CD4-positive, alpha-beta T cell treated with Interleukin-17A for 4 hours (primary cell): ENCODE measurements around the gene CEP72.
"Not testable (repeated sequence)": the region's sequence is repeated elsewhere in the genome, so short reads cannot be mapped to it uniquely, and the experiment has no call there.

Experiments
- DNase-seq: peaks from one replicate; pipeline ENCODE4 v3.0.0-alpha.2; 2020; ENCODE audit warnings: mixed read lengths

The CEP72 gene

DNA sequence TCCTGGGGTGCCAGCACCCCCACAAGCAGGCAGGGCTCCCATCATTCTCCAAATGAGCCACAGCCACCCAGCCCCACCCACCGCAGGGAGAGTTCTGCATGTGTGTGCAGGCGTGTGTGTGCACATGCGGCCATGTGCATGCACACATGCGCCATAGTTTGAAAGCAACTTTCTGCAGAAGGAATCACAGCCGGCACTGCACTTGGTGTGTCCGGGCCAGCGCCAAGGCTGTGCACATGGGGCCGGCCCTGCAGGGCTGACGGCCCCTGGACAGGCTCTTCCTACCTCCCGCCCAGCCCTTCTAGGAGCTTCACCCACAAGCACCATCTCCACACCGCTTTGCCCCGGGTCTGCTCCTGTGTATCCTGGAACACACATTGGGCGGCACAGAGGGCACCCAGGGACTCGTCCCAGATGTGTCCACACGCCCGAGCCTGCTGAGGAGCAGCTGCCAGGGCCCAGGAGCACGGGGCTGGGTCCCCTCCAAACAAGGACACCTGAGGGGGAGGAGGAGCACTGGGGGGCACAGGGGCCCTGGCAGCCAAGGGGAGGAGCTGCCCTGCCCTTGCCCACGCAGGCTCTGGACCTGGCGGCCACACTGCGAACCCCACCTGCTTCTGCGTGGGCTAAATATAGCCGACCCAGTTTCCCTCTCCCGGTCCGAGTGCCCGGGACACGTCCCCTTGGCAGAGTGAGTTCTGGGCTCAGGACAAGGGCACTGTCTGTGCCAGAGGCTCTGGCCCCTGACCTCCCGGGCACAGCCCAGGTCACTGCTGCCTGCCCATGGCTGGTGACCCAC, 61.9 kb downstream of the CEP72 start:
- DNase-seq: no peak

DNA sequence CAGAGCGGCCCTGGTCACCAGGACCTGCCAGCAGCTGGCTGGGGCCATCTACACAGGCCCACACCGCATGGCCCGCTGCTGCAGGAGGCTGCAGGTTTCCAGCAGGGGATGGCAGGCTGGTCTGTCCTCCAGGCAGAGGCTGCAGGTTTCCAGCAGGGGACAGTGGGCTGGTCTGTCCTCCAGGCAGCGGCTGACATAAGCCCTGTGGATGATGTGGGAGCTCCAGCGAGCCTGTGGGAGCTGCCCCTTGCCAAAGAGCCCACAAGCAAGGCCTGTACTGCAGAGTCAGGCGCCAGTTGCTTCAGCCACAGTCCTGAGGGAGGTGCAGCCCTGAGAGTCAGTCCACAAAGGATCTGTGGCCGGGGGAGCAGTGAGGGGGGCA, 62.5 kb downstream of the CEP72 start:
- no peak for DNase-seq

DNA sequence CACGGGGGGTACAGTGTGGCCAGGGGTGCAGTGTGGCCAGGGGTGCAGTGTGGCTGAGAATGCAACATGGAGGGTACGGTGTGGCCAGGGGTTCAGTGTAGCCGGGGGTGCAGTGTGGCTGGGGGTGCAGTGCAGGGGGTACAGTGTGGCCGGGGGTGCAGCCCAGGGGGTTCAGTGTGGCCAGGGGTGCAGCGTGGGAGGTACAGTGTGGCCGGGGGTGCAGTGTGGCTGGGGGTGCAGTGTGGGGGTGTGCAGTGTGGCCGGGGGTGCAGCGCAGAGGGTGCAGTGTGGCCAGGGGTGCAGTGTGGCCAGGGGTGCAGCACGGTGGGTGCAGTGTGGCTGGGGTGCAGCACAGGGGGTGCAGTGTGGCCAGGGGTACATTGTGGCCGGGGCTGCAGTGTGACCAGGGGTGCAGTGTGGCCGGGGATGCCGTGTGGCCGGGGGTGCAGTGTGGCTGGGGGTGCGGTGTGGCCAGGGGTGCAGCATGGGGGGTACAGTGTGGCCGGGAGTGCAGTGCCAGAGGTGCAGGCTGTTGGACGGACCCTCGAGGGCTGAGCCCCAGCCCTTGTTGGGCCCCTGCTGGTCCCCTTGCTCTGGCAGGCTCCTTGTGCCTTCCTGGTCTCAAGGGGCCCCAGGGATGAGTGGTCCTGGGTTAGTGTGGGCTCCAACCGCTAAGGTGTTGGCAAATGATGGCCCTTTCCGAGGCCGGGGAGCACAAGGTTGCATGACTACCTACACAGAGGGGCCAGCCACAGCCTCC, 63.2 kb downstream of the CEP72 start:
- DNase-seq: no peak

DNA sequence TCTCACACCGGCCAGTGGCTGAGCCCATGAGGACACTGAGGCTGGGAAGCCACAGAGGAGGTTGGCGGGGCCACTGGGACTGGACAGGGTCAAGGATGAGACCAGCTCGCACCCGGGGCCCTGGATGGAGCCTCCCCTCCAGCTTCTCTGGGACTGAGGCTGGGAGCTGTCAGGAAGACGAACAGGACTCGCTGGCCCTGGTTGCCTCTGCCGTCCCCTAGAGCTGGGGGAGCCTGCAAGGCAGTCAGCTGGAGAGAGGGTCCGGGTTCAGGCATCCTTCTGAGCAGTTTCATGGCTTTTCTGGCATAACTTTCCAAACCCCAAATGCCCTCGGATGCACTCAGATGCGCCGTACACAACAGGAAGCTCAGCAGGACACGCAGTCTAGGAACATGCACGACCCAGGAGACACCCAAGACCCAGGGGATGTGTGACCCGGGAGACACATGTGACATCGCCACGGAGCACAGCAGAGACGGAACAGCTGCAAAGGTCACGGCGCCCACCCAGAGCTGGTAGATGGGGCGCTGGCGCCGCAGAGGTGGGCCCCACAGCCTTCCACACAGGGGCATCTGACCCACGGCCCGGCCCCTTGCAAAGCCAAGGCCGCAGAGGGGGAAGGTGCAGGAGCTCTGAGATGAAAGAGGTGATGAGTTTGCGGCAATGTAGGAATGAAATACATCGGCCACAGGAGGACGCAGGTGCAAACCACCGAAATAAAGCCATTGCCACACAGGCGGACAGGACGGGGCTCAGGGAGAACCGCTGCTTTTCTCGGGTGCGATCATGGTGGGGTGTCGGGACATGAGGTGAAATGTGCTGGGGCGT, 63.9 kb downstream of the CEP72 start:
- no peak for DNase-seq

DNA sequence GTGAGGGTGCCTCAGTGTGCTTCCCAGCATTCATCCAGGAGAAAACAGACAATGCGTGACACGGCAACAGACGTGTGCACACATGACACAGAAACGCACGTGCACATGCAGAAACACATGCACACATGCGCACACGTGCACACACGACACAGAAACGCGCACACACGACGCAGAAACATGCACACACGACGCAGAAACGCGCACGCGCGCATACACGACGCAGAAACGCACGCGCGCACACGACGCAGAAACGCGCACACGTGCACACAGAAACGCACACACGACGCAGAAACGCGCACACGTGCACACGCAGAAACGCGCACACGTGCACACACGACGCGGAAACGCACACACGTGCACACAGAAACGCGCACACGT, 64.5 kb downstream of the CEP72 start:
- DNase-seq: no peak

DNA sequence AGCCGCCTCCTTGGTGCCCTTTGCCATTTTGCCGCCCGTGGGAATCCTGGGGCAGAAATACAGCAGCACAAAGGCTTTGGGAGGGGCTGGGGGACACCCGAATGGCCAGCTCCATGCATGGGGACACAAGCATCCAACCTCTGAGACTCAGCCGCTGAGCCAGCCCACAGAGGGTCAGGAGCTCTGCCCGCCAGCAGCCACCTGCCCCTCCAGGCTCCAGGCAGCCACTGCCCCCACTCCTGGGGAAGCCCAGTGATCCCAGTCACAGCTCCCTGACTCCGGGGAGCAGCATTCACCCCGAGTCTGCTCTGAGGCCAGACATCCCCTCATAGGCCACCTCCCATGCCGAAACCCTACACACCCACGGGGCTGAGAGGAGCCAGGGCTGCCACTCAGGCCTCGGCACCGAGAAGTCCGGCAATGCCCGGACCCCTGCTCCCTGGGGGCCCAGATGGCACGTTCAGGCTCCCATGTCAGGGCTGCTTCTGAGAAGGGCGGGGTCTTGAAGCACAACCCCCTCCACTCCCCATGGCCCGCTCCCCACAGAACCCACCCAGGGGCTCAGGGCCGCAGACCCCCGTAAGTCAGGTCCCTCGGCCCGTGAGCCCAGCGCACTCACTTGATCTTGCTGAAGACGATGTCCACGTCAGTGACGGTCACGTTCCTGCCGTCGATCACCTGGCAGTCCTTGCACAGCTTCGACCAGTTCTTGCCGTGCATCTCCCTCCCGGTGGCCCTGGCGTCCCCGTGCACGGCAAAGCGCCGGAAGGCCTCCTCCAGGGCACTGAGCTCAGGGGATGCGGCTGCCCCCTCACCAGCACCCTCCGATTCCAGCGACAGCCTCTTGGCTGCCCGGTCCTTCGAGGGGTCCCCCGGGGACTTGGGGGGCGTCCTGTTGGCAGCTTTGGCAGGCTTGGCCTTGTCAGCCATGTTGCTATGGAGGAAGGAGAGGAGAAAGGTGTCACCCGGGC, 65.3 kb downstream of the CEP72 start:
- no peak for DNase-seq

DNA sequence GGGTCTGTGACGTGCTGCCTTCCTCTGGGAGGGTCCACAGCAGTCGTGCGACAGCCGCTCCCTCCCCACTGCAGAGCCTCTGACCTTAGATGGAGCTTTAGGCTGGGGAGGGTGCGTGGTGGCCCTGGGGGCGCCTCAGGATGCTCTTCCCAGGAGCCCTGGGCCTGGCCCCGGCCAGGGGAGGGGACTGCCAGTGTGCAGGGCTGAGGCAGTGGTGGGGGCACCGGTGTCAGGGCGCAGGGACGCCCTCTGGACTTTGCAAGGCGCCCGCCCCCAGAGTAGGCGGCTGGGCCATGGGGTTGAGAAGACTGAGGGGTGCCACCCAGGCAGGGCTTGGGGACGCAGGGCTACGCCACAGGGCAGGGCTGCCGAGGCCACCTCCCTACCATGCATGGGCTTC, 66.4 kb downstream of the CEP72 start:
- not testable (repeated sequence) for DNase-seq

DNA sequence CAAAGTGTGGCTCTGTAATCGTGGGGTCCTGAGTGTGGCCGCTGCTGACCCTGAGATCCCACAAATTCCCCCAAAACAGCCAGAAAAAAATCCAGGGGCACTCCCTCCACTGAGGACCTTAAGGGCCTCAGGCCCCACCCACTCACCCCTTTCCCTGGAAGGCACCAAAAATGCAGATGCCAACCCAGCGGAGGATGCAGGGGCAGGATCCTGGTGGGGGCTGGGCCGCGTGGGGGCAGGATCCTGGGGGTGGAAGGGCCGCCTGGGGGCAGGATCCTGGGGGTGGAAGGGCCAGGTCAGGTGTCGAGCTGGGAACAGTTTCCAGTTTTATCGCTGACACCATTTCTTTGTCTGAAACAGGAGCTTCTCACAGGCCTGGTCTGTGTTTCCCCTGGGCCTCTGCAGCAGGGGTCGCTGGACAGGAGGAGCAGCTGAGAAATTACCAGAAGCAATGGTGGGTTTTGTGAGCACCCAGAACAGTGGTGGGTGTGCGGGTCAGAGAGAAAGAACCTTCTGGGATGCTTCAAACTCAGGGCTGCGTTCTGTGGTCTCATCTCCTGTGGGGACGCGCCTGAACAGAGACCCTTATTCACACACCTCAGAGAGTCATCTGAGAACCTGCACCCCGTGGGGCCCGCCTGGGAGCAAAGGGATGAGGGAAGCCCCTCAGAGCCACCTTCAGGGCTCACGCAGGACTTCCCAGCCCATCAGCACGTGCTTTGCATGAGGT, 67.2 kb downstream of the CEP72 start:
- not testable (repeated sequence) for DNase-seq

DNA sequence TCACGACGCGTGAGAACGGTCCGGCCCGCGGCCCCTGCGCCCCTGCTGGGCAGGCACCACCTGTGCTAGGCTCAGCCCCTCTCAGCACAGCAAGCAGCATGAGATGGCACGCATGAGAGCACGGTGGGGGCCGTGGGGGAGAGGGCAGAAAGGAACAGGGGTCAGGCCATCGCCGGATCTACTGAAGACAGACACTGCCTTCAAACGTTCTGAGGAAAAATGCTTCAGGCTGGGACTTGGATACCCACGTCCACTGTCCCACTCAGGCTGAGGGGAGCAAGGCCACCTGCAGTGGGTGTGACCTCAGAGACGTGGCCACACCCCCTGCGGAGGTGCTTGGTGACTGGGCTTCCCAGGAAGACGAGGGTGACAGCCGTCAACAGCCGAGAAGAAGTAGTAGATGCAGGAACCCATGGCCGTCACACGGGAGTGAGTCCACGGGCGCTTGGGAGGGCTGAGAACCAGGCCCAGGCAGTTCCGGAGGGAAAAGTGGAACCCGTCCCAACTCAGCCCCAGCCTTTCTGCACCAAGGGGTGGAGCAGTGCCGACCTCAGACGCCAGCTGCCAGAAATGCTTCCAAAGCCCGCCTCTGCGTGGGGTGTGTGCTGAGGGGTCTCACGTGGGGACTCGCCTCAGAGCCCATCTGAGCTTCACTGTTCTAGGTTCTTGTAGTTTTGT, 68.1 kb downstream of the CEP72 start:
- not testable (repeated sequence) for DNase-seq

DNA sequence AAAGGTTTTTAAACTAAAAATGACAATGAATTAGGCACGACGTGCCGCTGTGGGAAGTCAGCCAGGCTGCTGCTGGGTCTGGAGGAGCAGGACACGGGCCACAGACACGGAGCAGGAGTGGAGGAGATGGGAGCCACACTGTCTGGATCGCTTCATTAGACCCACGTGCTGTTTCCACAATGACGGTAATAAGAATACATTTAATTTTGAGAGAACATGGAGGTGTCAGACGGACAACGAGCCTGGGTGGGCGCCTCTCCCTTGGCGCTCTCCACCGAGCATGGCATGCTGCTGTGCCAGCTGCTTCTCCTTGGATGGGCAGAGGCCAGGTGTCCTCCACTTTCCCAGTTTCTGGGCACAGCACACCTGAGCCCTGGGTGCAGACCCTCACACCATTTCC, 68.7 kb downstream of the CEP72 start:
- DNase-seq: not testable (repeated sequence)

DNA sequence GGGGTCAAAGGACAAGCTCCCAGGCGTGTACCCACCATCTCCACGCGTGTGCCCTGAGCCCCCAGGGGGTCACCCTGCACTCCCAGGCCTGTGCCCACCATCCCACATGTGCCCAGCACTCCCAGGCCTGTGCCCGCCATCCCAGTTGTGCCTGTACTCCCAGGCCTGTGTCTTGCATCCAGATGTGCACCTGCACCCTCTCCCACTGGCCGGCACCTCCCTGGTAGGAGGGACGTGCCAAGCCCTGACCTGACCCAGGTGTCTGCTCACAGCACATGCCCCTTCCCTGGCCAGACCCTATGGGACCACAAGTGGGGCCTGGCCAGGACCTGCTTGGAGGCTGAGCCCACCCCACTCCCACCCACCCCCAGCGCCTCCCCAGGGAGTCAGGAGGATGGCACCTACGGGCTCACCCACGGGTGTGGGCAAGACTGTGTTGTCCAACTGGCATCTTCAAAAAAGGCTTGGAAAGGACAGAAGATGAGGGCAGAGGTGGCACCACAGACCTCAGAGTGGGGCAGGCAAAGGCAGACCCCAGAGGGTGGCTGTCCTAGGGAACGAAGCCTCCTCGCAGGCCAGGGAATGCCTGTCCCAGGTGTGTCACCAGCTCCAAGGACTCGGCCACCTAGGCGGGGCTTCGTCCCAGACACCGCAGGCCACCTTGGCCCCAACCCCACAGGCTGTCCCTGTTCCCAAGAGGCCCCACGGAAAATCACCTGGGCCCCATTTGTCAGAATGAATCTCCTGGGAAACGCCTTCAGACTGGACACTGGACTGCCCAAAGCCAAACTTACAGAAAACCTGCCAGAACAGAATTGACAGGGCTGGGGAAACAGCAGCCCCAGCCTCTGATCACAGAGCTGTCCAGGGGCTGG, 69.4 kb downstream of the CEP72 start:
- not testable (repeated sequence) for DNase-seq

DNA sequence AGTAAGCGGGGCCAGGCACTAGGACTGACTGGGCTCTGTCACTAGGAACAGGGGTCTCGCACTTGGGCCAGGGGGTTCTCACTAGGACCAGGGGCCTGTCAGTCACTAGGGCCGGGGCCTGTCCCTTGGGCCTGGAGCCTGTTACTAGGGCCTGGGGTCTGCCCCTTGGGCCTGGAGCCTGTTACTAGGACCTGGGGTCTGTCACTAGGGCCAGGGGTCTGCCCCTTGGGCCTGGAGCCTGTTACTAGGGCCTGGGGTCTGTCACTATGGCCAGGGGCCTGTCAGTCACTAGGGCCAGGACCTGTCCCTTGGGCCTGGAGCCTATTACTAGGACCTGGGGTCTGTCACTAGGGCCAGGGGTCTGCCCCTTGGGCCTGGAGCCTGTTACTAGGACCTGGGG, 70.1 kb downstream of the CEP72 start:
- DNase-seq: not testable (repeated sequence)

DNA sequence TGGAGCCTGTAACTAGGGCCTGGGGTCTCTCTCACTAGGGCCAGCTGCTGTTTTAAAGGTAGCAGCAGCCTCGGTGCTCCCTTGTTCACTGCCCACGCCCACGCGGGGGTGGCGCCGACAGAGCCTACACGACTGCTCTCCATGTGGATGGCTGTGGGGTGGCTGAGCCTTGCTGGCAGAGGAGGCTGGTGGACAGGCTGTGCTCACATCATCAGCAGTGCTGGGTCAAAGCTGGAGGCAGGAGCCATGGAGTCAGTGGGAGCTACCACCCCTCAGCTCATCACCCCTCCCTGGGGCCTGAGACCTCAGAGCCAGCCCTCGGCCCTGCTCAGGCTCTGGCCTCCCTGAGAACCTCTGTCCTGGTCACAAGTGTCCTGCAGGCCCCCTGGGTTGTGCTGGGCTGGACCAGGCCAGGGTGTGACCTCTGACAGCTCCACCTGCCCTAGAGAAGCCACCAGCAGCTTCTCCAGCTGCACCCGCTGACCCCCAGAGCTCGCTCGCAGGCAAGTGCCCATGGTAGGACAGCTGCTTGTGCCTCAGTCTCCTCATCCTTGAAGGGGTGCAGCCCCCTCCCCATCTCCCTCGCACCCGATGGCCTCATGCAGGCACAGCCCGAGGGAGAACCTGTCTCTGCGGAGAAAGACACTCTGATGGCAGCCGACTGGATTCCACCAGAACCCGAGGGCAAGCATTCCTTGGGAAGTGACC, 70.7 kb downstream of the CEP72 start:
- not testable (repeated sequence) for DNase-seq

DNA sequence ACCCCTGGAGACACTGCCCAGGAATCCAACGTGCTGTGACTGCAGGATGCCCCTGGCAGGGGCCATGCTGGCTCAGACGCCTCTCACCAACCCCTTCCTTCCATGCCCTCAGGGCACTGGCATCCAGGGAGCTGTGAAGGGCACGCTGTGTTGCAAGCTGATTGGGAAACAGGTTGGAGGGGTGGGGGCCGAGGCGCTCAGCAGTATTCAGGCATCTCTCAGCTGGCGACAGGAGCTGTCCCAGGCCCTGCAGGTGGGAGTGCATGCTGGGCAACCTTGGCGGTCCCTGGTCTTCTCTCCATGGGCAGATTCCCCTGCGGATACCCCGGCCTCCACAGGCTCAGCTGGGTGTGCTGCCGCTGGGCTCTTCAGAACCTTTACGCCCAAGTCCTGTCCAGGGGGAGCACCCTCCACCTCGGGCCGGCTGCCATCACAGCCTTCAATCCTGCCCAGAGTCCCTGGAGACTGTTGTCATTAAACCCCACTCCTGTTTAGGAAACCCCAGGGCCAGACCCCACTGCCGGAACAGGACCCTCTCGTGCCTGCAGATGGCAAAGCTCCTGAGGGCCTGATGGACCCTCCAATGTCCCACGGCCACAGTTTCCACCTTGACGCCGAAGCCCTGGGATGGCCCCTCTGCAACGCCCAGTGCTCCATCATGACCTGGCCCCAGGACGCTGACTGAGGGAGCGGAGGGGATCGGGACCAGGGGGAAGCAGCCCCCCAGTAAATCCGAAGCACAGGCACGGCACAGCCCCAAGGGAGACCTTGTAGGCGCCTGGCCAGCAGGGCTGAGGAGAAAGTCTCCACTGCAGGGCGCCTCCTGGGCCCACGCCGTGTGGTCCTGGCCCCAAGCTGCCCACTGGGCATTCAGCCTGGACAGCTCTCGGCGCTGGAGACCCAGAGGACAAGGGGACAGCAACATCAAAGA, 71.7 kb downstream of the CEP72 start:
- no peak for DNase-seq

DNA sequence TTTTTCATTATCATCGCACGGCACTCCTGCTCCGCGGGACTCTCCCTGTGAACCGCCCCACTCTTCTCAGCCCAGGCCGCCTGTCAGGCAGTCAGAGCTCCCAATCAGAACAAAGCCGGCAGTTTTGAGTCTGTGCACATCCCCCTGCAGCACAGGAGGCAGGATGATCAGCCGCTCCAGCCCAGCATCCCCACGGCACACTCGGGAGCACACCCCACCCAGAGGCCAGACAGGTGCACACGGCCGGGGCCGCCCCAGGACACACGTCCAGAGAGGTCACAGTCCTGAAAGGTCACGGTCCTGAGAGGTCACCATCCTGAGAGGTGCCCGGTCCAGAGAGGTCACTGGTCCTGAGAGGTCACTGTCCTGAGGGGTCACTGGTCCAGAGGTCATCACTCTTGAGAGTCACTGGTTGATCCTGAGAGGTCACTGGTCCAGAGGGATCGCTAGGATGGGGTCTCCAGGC, 72.6 kb downstream of the CEP72 start:
- DNase-seq: no peak

DNA sequence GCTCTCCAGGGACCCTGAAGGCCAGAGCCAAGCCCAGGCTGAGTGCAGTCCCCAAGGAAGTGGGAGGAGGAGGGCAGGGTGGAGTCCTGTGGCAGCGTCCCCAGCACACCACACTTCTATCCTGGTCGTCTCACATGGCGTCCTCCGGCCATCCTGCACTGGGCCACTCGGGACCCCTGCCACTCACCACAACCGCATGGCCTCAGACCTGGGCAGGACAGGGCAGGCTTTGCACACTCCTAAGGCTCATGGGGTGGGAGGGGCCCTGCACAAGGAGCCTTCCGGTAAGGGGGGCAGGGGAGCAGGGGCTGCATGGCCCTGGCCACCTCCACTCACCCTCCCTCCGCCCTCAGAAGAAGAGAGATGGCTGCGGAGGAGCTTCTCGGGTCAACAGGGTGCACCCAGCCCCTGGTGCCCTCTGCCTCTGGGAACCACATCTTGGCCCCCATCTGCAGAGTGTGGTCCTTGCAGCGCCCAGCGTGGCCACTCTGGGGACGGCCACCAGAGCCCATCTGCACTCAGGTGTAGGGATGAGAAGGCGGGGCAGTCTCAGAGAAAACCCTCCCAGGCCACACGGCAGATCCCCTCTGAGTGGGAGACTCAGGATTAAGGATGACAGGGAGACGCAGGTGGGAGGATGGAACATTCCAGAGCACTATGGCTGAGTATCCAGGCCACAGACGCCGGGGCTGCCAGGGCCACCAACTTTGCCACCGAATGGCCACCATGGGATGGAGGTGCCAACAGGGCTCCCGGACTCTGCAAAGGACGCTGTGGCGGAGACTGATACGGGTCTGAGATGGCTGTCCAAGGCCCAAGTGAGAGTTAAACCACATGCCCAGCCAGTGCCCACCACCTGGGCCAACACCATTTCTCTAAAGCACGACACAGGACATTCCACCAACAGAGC, 73.4 kb downstream of the CEP72 start:
- DNase-seq: no peak

DNA sequence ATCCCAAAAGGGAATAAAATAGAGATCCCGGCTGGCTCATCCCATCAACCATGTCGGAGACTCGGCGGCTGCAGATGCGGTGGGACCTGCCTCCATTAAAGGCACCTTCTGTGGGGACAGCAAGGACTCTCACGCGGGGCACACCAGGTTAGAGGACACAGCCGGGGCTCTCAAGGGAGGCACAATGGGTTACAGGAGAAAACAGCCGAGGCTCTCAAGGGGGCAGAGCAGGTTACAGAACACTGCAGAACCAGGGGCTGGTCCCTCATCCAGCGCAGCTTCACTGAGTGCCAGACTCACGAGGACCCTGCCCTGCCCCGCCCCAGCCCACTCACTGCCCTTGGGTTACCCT, 74.0 kb downstream of the CEP72 start:
- not testable (repeated sequence) for DNase-seq
